ENCODE data around the gene KIF3B. TPM values are rescaled to one million over a fixed set of nuclear protein-coding genes. Genes with fewer than 3 reads are reported as not detected.
"Not testable (repeated sequence)": the region's sequence is repeated elsewhere in the genome, so short reads cannot be mapped to it uniquely, and the experiment has no call there.

Gene KIF3B
- total RNA-seq, 4 donors from 2014 or later = 21.4 to 29.0 (median 24.4) TPM

DNA sequence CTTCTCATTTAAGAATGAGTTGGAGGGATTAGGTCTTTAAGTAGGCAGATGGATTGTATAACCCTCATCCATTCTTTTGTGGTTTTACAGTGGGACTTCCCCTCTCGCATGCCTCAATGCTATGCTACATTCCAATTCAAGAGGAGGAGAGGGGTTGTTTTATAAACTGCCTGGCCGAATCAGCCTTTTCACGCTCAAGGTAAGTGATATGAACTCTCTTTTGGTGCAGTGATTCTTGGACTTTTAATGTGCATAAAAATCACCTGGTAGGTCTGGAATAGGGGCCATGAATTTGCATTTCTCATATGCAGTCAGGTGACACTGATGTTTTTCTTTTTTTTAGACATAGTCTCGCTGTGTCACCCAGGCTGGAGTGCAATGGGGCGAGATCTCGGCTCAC, 91.5 kb downstream of the KIF3B start:
- ATAC-seq = no peak
- H3K9me3 ChIP-seq = no peaks in the 10 kb centered on the region
- peaks cover 0 to 47% of the 10 kb centered on the region in 2 donors for H3K36me3 ChIP-seq
- 35 to 69% methylated on average over 3 to 6 of the region's 6 CpGs for WGBS, 2 donors (ENCODE audit: low coverage in 1 of 2)
- TF ChIP-seq POLR2A (IDR thresholded peaks at IDR 0.05) = no peak
- no peak for TF ChIP-seq POLR2AphosphoS5 (IDR thresholded peaks at IDR 0.05)
- TF ChIP-seq, protein P1, sequence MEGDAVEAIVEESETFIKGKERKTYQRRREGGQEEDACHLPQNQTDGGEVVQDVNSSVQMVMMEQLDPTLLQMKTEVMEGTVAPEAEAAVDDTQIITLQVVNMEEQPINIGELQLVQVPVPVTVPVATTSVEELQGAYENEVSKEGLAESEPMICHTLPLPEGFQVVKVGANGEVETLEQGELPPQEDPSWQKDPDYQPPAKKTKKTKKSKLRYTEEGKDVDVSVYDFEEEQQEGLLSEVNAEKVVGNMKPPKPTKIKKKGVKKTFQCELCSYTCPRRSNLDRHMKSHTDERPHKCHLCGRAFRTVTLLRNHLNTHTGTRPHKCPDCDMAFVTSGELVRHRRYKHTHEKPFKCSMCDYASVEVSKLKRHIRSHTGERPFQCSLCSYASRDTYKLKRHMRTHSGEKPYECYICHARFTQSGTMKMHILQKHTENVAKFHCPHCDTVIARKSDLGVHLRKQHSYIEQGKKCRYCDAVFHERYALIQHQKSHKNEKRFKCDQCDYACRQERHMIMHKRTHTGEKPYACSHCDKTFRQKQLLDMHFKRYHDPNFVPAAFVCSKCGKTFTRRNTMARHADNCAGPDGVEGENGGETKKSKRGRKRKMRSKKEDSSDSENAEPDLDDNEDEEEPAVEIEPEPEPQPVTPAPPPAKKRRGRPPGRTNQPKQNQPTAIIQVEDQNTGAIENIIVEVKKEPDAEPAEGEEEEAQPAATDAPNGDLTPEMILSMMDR (IDR thresholded peaks at IDR 0.05) = no peak
- TF ChIP-seq EP300 (IDR thresholded peaks at IDR 0.05) = no peak
- H3K27ac ChIP-seq = no peak overlapping the region
- no peaks in the 10 kb centered on the region for H3K27me3 ChIP-seq
- H3K4me3 ChIP-seq = no peak overlapping the region
- H3K4me1 ChIP-seq = peaks cover 10 to 54% (median 33%) of the 10 kb centered on the region in 3 donors

GRCh38 chr20:32370897-32371296, 93.4 kb downstream of the KIF3B start:
- 86% methylated on average over 2 of the region's 2 CpGs; no CpG with 5 or more reads in 1 of the 2 donors for WGBS, 2 donors (ENCODE audit: low coverage in 1 of 2)
- TF ChIP-seq, protein P1 (IDR thresholded peaks at IDR 0.05) = no peak
- no peak for TF ChIP-seq POLR2AphosphoS5 (IDR thresholded peaks at IDR 0.05)
- TF ChIP-seq EP300 (IDR thresholded peaks at IDR 0.05) = no peak
- no peak for TF ChIP-seq POLR2A (IDR thresholded peaks at IDR 0.05)

DNA sequence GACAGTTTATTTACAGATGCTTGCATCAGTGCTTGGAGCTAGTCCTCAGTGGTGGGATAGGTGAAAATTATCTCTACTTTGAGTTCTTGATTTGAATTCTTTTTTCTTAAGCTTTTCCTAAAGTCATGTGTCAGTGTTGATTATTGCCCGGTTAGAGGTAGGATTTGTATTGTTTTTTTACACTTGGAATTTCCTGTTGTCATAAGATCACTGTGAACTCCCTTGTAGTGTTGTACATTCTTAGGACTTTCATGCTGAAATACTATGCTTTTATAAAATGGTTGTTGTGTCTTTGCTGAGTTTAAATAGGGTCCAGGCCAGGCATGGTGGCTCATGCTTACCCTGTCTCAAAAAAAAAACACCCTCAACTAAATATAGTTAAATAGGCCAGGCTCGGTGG, 101.0 kb downstream of the KIF3B start:
- no peak for ATAC-seq
- H3K4me1 ChIP-seq = peaks cover 0 to 3% (median 0%) of the 10 kb centered on the region in 3 donors
- H3K36me3 ChIP-seq = peaks cover 0 to 40% of the 10 kb centered on the region in 2 donors
- TF ChIP-seq EP300 (IDR thresholded peaks at IDR 0.05) = no peak
- no peak for TF ChIP-seq POLR2AphosphoS5 (IDR thresholded peaks at IDR 0.05)
- no peak for TF ChIP-seq POLR2A (IDR thresholded peaks at IDR 0.05)
- TF ChIP-seq, protein P1 (IDR thresholded peaks at IDR 0.05) = no peak
- H3K9me3 ChIP-seq = no peaks in the 10 kb centered on the region
- WGBS, 2 donors (ENCODE audit: low coverage in 1 of 2) = 77 to 78% methylated on average over 2 of the region's 2 CpGs
- H3K27ac ChIP-seq = no peak overlapping the region
- no peaks in the 10 kb centered on the region for H3K27me3 ChIP-seq
- no peak overlapping the region for H3K4me3 ChIP-seq

More at GRCh38 chr20:32370897-32371296, 93.4 kb downstream of the KIF3B start:
- Histone ChIP-seq H3K4me1 (peaks cover 7 to 34% (median 16%) of the 10 kb centered on the region in 3 donors), H3K9me3 (no peaks in the 10 kb centered on the region), H3K27me3 (no peaks in the 10 kb centered on the region), H3K27ac (no peak overlapping the region), H3K36me3 (peaks cover 0 to 61% of the 10 kb centered on the region in 2 donors), H3K4me3 (no peak overlapping the region)
- no peak for ATAC-seq

GRCh38 chr20:32380037-32380436, 102.6 kb downstream of the KIF3B start:
- not testable (repeated sequence) for H3K9me3 ChIP-seq, H3K4me3 ChIP-seq, H3K27me3 ChIP-seq, H3K27ac ChIP-seq, ATAC-seq
- 84 to 100% methylated on average over 1 to 9 of the region's 9 CpGs for WGBS, 2 donors (ENCODE audit: low coverage in 1 of 2)
- Histone ChIP-seq H3K36me3 (peaks cover 0 to 25% of the 10 kb centered on the region in 2 donors), H3K4me1 (peaks cover 1 to 13% (median 7%) of the 10 kb centered on the region in 3 donors)

GRCh38 chr20:32380745-32381144, 103.3 kb downstream of the KIF3B start:
- Histone ChIP-seq H3K4me3 (no peak overlapping the region), H3K36me3 (peaks cover 0 to 23% of the 10 kb centered on the region in 2 donors), H3K27me3 (no peaks in the 10 kb centered on the region), H3K9me3 (no peaks in the 10 kb centered on the region), H3K27ac (no peak overlapping the region), H3K4me1 (peaks cover 6 to 20% (median 10%) of the 10 kb centered on the region in 3 donors)
- 89 to 90% methylated on average over 3 of the region's 3 CpGs for WGBS, 2 donors (ENCODE audit: low coverage in 1 of 2)
- TF ChIP-seq EP300 (IDR thresholded peaks at IDR 0.05) (no peak), POLR2A (IDR thresholded peaks at IDR 0.05) (no peak), POLR2AphosphoS5 (IDR thresholded peaks at IDR 0.05) (no peak)
- TF ChIP-seq, protein P1 (IDR thresholded peaks at IDR 0.05) = no peak
- no peak for ATAC-seq
